HTR-8/SVneo (cell line): ENCODE results near the gene SRPRB.
"Not testable (repeated sequence)": the region's sequence is repeated elsewhere in the genome, so short reads cannot be mapped to it uniquely, and the experiment has no call there.

Experiments used
- DNase-seq: peaks from one replicate; pipeline ENCODE4 v3.0.0; 2011; ENCODE audit warnings: low spot score, mixed read lengths; ENCODE audit not compliant: insufficient read length
- FAIRE-seq: peaks from 2 replicates; lab custom pipeline; 2011; peaks lifted over from hg19 to GRCh38; lab: Jason Lieb, UNC

SRPRB gene

DNA sequence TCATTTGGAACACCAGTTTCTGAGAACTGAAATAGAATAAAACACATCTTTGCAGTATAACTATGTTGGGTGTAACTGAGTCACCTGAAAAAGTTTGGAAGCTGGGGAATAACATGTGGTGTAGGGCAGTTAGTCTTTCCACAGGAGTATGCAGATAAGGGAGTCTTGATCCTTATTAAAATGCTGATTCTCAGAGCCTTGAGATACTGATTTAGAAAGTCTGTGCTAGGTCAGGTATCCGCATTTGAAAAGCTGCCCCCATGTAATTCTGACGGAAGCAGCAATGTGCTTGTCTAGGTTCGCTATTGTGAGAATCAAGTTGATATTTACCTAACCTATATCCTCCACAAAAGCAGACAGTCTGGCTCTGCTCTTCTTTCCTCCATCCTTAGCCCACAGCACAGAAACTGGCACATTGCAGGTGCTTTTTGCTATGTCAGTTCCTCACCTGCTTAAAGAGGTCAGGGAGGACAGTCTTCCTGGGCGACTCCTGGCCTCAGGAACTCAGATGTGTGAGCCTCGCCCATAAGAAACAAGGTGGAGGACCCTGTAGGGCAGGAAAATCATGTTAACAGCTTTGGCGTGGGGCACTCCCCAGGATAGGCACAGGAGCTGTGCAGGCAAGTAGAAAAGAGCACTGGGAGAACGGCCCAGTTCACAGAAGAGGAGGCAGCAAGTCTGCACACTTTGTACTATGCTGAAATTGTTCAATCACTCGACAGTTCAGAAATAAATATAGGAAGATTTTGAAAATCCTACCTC is 27.6 kb upstream of the SRPRB start:
- DNase-seq (no peak), FAIRE-seq (no peak)

GRCh38 chr3:133779626-133780203 is 25.9 kb upstream of the SRPRB start:
- DNase-seq: no peak
- no peak for FAIRE-seq

DNA sequence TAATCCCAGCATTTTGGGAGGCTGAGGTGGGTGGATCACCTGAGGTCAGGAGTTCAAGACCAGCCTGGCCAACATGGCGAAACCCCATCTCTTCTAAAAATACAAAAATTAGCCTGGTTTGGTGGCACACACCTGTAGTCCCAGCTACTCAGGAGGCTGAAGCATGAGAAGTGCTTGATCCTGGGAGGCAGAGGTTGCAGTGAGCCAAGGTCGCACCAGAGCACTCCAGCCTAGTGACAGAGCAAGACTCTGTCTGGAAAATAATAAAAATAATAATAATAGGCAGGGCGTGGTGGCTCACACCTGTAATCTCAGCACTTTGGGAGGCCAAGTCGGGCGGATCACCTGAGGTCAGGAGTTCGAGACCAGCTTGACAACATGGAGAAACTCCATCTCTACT is 24.9 kb upstream of the SRPRB start:
- not testable (repeated sequence) for DNase-seq, FAIRE-seq

DNA sequence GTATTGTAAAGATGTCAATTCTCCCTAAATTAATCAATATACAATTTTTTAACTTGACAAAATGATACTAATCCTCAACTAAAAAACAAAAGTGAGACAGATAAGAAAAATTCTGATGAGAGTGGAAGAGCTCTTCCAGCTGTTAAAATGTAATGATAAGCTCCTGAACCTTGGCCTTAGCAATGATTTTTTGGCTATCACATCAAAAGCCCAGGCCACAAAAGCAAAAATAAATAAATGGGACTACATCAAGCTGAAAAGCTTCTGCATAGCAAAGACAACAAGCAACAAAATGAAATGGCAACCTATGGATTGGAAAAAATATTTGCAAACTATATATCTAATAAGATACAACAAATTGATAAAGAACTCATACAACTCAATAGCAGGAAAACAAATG is 24.0 kb upstream of the SRPRB start:
- FAIRE-seq (no peak), DNase-seq (no peak)

GRCh38 chr3:133782454-133782853 is 23.2 kb upstream of the SRPRB start:
- FAIRE-seq: no peak
- no peak for DNase-seq

GRCh38 chr3:133783762-133784161 is 21.9 kb upstream of the SRPRB start:
- FAIRE-seq (no peak), DNase-seq (no peak)

GRCh38 chr3:133788024-133788423 is 17.6 kb upstream of the SRPRB start:
- no peak for FAIRE-seq
- no peak for DNase-seq

DNA sequence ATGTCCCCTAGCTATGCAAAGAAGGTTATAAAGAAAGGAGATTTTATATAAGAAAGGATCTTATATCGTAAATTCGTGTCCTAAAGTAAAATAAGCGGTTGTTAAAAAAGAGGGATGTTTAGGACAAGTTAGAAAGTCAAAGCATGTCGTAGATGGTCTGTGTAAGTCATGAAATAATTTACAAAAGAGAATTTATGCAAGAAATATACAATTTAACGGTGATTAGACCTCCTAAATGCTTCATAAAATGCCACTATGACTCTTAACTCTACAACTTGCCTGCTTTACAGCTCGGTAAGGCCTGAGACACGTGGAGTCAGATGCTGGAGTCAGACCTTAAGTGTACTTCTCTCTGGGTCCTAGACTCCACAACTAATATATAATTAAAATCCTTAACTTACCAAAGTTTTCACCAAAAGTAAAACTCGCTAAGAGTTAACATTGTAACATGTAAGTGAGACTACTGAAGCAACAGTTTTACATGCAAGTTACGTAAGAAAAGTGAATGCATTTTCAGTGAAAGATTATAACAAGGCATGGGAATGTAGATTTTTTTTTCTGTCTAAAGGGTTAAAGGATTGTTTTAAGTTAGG is 13.3 kb upstream of the SRPRB start:
- DNase-seq (no peak), FAIRE-seq (no peak)

DNA sequence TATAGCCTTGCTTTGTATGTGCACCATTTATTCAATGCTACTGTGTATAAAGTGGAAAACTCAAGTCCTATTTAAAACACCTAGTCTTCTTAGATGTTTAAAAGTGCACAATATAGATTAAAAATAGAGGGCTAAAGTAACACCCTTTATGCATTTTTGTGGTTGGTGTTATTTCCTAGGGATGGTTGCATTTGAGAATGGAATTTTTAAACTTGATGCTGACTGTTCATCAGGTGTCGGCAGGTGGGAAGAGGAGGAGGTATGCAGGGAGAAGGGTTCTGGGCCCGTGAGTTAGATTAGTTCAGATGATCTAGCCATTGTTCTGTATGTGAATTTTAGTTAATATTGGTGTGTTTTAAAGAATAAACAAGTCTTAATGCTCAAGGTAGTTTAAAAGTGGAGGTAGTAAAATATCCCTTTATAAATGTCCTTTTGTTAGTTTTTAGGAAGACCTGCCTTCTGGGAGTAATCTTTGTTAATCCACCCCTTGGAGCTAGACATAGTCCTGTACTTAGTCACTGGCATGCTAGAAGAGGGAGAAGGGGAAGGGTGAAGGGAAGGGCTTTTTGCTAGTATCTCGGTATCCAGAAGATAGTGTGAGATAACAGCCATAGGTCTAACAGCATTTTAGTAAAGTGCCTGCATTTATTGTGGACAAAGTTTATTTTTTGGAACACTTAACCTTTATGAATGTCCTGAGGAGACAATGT is 8.1 kb upstream of the SRPRB start:
- FAIRE-seq (no peak), DNase-seq (no peak)

- no peak for FAIRE-seq
- DNase-seq: no peak
These were observed 5.6 kb upstream of the SRPRB start for GRCh38 chr3:133799794-133800585.

DNA sequence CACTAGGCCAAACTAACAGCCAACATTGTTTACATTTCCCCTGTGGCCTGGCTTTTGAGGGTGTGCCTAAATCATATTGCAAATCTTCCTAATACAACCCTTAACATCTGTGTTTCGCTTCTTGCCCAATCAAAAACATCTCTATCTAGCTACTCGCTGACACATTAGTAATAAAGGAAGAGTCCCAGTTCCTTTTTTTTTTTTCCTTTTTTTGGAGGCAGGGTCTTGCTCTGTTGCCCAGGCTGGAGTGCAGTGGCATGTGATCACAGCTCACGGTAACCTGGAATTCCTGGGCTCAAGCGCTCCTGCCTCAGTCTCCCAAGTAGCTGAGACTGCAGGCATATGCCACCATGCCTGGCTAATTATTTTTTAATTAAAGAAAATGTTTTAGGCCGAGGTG is 2.1 kb upstream of the SRPRB start:
- no peak for DNase-seq
- no peak for FAIRE-seq

DNA sequence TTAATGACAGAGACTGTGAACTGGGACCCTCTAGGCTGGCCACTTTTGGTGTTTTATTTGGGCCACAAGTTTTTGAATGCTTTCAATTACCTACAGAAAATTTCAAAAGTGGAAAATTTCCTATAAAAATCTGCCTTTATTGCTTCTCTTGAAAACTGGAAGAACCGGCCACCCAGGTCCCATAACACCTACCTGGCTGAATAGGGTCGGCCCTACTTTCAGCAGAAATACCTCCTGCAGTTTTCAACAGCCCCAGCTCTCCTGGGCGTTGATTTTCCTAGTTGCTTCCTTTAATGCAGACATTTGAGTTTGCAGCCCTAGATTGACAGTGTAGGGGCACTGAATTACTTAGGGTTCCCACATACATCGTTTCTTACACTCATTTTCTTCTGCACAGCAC is 719 bp upstream of the SRPRB start:
- DNase-seq: no peak
- FAIRE-seq: no peak

DNA sequence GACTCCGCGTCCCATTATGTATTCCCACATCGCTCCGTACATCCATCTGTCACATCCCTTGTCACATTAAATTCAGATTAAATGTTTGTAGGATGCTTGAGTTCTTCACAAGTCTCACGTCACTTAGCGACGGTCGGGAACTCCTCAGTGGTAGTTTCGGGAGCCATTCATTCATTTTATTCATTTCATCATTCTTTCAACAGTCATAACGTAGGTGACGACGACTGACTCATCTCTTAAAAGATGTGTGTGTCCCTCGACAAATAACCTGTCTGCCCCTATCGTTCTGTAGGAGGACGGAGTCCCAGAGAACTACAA is 272 bp upstream of the SRPRB start:
- FAIRE-seq (no peak), DNase-seq (no peak)

DNA sequence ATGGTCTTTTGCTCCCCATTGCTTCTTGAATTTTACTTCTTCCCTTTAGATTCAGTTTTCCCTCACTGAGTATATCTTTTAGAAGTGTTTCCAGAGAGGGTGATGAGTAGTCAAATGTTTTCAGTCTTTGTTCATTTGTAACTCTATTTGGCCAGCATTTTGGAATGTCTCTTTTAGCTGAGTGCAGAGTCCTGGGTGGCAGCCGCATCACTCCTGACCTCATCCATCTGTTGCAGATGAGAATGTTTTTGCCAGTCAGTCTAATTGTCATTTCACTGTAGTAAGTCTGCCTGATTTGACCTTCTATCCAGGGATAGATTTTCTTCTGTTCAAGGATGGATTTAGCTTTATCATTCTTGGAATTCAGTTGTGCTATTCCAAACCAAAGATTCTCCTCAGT is 7.3 kb downstream of the SRPRB start:
- no peak for FAIRE-seq
- DNase-seq: no peak

DNA sequence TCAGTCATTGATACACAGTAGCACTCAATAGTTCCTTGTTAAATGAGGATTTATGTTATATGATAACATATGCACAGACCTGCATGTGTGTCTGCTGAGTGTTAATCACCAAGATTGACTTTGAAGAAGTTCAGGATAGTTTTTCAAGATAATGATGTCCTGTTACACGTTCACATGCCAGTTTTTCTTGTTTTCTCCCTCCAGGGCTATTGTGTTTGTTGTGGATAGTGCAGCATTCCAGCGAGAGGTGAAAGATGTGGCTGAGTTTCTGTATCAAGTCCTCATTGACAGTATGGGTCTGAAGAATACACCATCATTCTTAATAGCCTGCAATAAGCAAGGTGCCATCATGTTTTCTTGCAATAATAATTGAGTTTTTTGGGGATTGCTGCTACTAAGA is 9.8 kb downstream of the SRPRB start:
- DNase-seq: no peak
- no peak for FAIRE-seq

DNA sequence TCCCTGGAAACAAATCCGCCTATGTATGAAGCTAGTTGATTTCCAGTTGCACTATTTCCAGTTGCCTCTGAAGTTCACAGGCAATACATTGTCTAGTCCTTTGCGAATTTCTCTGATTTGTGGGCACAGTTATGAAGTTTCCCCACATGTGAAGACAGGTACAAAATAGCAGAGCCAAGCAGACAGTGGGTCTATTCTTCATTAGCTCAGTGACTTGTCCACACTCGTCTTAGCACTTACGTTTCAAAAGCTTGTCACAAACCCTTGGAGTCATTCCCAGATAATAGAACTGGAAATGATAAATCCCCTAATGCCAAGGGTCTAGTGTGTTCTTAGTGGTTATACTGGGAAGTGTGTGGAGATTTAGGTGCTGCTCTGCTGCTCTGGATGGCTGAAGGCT is 14.5 kb downstream of the SRPRB start:
- FAIRE-seq: no peak
- DNase-seq: no peak

DNA sequence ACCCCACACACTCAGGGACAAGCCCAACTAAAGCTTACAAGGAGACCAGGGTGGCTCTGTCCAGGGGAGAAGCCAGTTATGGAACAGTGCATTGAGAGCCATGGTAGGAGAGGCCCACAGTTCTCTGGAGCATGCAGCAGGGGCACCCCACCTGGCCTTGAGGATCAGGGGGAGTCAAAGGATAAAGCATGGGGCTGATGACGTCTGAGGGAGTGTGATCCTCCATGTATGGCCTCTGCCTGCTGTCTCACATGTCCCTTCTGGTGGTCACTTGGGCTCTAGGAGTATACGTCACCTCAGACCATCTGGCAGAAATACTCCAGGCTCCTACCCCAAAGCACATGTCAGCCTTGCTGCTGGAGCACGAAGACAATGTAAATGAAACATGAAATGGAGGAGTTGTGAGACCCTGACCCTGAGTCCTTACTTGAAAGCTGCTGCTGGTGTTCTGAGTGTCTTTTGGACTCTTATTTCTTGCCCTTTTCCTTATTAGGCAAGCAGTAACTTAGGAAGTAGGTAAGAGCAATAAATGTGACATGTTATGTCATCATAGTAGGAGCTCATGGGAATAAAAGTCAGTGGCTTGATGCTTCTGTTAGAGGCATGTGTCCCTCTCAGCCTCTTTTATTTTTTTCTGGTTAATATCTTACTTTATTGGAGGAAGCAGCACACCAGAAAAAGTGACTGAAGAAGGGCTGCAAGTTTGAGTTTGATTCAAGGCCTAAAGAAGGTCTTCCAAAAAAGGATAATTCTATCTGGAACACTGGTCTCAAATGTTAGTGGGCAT is 15.5 kb downstream of the SRPRB start:
- no peak for FAIRE-seq

DNA sequence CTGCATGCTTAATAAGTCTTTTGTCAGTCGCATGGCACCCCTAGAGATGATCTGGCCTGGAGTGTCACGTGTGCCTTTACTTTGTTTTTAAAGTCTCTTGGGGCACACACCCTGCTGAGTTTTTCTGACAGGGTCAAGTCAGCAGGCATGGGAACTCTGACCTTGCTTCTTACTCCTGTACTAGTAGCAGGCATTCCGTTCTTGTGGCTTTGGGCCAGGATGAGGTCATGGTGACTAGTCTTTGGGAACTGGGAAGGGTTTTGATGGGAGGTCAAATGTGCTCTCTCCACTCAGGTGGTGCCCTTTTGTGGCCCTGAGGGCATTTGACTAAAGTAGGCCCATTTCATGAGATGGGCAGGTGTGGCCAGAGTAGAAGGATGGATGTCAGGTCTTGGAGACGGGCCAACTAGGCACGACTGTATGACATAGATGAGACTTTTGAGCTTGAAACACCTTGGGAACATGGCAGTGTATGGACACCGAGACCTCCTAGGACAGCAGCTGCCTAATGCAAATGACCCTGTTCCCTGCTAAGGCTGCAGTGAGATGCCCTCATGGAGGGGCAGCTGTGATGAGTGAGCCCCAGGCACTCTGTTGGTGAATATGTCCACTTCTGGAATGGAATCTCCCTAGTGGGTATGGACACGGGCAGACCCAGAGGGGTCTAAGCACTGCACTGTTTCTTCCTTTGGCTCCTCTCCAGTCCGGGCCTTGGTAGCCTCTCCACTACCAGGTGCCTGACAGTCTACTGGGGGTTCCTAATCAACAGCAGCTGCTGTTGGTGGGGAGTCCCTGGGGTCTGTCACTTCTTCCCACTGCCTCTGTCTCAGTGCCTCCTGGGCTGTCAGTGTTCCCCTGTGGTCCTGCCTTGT is 16.4 kb downstream of the SRPRB start:
- FAIRE-seq (no peak), DNase-seq (no peak)

More for the DNA sequence above, 15.5 kb downstream of the SRPRB start:
- no peak for DNase-seq

GRCh38 chr3:133824961-133825485 is 19.4 kb downstream of the SRPRB start:
- FAIRE-seq (peak; percentile 4), DNase-seq (no peak)
